GM19455 (cell line): ENCODE measurements around the gene ETF1.
A peak's percentile ranks its signal among the peaks of the same experiment; 100 is the strongest.

ENCODE experiments used
- ATAC-seq: cut with Tn5 transposase; IDR thresholded peaks from one replicate; pipeline ENCODE4 v1.9.1; 2021; ENCODE audit not compliant: unreplicated experiment

The ETF1 gene

DNA sequence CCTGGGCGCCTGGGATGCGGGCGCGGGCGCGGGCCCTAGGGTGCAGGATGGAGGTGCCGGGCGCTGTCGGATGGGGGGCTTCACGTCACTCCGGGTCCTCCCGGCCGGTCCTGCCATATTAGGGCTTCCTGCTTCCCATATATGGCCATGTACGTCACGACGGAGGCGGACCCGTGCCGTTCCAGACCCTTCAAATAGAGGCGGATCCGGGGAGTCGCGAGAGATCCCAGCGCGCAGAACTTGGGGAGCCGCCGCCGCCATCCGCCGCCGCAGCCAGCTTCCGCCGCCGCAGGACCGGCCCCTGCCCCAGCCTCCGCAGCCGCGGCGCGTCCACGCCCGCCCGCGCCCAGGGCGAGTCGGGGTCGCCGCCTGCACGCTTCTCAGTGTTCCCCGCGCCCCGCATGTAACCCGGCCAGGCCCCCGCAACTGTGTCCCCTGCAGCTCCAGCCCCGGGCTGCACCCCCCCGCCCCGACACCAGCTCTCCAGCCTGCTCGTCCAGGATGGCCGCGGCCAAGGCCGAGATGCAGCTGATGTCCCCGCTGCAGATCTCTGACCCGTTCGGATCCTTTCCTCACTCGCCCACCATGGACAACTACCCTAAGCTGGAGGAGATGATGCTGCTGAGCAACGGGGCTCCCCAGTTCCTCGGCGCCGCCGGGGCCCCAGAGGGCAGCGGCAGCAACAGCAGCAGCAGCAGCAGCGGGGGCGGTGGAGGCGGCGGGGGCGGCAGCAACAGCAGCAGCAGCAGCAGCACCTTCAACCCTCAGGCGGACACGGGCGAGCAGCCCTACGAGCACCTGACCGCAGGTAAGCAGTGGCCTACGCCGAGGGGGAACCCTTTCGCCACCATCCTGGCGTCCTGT lies 77.5 kb downstream of the ETF1 start, which contains the start of gene EGR1:
EGR1 (plus strand) TSS at position 219 of the 864 bp plus-strand sequence; CDS start at position 502, 283 bp downstream.
- peak; percentile 60 for ATAC-seq

DNA sequence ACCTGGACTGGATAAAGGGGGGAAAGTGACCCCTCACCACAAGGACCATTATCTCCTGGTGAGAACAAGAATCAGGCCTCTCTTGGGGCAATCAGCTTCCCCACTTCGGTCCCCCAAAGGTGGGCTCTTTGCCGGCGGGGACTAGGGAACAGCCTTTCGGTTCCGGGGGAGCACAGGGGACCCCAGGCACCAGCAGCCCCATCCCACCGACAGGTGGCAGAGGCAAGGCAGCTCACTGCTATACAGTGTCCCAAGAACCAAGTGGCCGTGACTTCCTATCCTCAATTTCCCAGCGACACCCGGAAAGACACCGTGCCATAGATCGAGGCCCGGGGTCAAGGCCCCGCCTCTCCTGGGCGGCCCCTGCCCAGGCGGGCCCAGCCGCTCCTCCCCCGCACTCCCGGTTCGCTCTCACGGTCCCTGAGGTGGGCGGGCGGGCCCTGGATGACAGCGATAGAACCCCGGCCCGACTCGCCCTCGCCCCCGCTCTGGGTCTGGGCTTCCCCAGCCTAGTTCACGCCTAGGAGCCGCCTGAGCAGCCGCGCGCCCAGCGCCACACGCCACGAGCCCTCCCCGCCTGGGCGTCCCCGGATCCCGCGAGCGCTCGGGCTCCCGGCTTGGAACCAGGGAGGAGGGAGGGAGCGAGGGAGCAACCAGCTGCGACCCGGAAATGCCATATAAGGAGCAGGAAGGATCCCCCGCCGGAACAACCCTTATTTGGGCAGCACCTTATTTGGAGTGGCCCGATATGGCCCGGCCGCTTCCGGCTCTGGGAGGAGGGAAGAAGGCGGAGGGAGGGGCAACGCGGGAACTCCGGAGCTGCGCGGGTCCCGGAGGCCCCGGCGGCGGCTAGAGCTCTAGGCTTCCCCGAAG lies 78.4 kb downstream of the ETF1 start:
- ATAC-seq, result peak; percentile 72

DNA sequence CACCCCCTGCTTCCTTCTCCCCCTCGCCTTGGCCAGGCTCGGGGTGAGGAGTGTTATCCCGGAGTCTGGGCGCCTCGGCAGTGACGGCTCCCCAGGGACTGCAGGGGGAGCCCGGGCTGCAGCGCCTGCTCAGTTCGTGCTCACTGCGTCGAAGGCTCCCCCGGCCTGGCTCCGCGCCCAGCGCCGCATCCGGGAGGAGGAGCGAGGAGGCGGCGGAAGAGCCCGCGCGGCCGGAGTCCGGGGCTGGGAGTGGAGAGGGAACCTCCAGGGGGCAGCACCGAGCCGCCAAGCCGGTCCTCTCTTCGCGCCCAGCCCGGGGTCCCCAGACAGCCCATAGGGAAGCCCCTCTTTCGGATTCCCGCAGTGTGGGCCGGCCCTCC lies 79.0 kb downstream of the ETF1 start:
- ATAC-seq, result peak; percentile 51

DNA sequence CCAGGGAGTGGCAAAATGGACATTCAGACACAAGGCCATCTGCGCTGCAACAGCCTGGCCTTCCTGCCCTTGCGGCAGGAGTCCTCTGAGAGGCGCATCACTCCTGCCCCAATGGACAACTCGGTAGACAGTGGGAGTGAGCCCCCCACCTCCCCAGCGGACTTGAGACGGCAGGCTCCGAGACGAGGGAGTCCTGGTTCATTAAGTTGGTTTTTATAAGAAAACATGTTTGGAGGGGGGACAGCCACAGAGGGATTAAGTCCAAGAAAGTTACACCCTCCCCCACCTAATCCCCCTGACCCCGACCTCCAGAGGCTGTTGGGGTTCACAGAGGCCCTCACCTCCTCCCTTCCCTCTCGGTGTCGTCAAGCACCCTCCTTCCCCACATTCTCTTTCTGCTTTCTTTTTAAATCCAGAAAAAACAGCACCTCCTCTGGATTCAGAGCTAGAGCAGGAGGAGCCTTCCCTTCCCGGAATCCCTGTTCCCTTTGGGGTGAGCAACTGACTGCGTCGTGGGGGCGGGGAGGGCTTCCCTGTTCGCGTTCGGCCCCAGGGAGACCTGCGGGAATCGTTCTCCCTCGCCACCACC lies 79.5 kb downstream of the ETF1 start:
- no peak for ATAC-seq

- no peak for ATAC-seq
These were observed 81.5 kb downstream of the ETF1 start for GRCh38 chr5:138461343-138462125.

GRCh38 chr5:138460032-138460693 lies 82.9 kb downstream of the ETF1 start:
- no peak for ATAC-seq

DNA sequence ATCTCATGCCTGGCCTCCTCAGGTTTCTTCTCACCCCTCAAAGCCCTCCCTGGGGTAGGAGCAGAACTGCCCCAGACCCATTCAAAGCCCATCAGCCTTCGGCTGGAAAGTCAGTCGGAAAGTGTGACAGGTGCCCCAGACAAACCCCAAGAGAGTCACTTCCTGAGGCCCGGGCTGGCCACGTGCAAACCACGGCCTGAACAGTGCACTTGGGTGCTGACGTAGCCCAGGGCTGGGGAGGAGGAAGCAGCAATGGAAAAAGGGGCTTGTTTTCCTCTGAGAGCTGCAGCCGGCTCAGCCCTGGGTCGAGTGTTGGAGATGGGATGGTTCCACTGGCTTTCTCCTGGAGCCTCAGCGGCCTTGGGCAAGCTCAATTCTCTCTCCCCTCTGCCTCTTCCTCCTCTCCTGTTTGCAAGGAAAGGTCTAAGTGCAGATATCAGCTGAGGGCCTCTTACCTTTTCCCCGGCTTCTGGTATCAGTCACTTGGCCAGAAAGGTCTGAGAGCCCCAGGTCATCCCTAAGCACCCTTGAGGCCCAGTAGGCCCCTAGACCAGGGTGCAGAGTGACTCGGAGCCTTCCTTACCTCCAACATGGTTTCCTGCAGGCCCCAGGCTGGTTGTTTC lies 83.6 kb downstream of the ETF1 start:
- no peak for ATAC-seq

GRCh38 chr5:138458856-138459255 lies 84.2 kb downstream of the ETF1 start:
- no peak for ATAC-seq

- ATAC-seq, result no peak
These were observed 84.7 kb downstream of the ETF1 start for GRCh38 chr5:138458384-138458783.

DNA sequence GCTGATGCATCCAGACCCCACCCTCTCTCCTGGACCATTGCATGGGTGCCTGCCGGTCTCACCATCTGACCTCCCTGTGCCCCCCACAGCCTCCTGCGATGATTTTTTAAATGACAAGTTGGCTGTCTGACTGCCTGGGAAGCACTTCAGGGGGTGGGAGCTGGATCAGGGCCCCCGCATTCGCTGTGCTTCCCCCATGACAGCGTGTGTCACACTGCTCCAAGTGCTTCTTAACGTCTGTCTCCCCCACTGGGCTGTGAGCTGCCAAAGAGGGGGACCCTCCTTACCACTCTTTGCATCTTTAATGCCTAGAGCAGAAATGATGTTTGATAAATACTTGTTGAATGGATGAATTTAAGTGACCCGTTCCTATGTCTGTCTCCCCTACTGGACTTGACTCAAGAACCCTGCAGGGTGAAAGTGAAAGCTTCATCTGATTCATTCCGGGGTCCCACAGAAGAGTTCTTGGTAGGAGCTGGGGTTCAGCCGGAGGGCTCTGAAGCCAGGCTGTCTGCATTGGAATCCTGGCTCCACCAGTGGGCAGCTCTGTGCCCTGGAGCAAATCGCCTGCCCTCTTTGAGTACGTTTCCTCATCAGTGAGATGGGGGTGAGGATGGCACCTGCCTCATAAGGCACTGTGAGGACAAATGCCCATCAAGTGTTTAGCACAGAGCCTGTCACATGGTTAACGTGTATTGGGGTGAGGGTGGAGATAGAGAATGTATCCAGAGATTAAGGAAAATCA lies 85.3 kb downstream of the ETF1 start:
- no peak for ATAC-seq
